GM13976 (cell line): Measurements from ENCODE around the gene ULBP3.

Source experiments
- DNase-seq: peaks from one replicate; pipeline ENCODE4 v3.0.0; 2012; ENCODE audit warnings: low spot score
- in situ Hi-C: fragments of 300-500 bp; cut with MboI; formaldehyde crosslinking; loops from one replicate; pipeline ENCODE4 v1.12.0; 2022; ENCODE audit warnings: low sequenced_read_pairs, mixed read lengths, inconsistent platforms; ENCODE audit not compliant: unreplicated experiment
- TF ChIP-seq, protein P1 (sequence below): IDR thresholded peaks from 2 replicates; pipeline ENCODE4 v1.5.1; 2012; ENCODE audit warnings: borderline replicate concordance, mild to moderate bottlenecking; ENCODE audit not compliant: insufficient read depth; ENCODE audit errors: extremely low read depth, missing control alignments, control extremely low read depth

The ULBP3 gene

GRCh38 chr6:150090328-150090727 lies 21.4 kb upstream of the ULBP3 start:
- TF ChIP-seq, protein P1, sequence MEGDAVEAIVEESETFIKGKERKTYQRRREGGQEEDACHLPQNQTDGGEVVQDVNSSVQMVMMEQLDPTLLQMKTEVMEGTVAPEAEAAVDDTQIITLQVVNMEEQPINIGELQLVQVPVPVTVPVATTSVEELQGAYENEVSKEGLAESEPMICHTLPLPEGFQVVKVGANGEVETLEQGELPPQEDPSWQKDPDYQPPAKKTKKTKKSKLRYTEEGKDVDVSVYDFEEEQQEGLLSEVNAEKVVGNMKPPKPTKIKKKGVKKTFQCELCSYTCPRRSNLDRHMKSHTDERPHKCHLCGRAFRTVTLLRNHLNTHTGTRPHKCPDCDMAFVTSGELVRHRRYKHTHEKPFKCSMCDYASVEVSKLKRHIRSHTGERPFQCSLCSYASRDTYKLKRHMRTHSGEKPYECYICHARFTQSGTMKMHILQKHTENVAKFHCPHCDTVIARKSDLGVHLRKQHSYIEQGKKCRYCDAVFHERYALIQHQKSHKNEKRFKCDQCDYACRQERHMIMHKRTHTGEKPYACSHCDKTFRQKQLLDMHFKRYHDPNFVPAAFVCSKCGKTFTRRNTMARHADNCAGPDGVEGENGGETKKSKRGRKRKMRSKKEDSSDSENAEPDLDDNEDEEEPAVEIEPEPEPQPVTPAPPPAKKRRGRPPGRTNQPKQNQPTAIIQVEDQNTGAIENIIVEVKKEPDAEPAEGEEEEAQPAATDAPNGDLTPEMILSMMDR = no peak
- in situ Hi-C loops = no loop called here
- DNase-seq = no peak

DNA sequence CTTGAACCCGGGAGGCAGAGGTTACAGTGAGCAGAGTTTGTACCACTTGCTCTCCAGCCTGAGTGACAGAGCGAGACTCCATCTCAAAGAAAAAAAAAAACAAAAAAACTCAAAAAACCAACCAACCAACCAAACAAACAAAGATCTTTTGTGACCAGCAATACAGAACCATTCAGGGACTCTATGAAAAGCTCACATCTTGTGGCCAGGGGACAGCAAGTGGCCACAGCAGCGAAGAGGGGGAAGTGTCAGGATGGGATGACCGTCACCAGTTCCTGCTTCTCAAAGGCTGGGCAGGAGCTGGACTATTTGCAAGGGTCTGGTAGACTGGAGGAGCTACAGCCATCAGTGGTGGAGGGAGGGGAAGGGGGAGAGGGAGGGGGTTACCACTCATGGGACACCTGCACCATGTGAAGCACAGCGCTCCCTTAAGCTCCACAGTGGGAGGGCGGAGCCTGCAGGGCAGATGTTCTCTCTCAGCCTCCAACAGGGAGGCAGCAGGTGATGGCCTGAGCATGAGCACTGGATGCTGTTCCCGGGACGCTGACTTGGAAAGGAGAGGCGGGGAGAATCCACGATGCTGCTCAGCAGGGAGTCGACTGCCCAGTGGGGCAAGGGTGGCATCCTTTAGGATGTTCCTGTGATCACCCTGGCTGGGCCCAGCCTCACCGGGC lies 19.7 kb upstream of the ULBP3 start:
- in situ Hi-C loops = loop anchor here (10.0 kb wide), 1 partner anchor 246 kb away; no protein-coding TSS in a partner anchor
- no peak for DNase-seq
- TF ChIP-seq, protein P1 = no peak

GRCh38 chr6:150087336-150087735 lies 18.4 kb upstream of the ULBP3 start:
- in situ Hi-C loops = loop anchor here (10.0 kb wide), 1 partner anchor 247 kb away; no protein-coding TSS in a partner anchor
- TF ChIP-seq, protein P1 = no peak
- no peak for DNase-seq

DNA sequence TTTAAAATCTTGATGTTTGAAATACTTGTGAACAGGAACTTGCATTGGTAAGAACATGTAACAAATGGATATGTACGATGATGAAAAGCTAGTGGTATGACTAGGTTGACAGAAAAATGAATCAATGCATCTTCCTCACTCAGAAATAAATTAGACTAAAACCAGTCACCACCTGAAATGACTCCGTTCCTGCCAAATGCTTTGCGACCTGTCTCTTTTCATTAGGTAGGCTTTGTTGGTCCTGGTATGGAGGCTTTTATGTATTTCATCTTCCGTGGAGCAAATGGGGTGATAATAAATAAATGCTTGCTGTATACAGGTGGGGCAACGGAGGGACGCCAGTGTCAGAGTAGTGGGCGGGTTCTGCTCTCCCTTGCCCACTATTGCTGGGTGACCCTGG lies 17.1 kb upstream of the ULBP3 start:
- in situ Hi-C loops = loop anchor here (10.0 kb wide), 1 partner anchor 249 kb away; no protein-coding TSS in a partner anchor
- no peak for DNase-seq
- TF ChIP-seq, protein P1 = no peak

DNA sequence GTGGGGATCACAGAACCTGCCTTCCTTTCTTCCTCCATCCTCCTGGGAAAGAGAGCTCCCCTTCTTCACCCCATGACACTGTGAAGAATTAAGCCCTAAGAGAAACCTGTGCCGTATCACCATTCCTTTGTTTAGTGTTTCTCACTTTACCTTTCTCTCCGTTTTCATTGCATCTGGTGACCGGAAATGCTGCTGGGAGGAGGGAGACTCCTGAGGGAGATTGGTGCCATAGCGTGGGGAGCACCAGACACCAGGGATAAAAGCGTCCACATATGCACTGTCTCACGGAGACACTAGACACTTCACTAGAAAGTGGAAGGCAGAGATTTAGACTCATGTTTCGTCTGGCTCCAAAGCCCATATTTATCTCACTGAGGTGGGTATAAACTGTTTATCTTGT lies 15.5 kb upstream of the ULBP3 start:
- DNase-seq = no peak
- in situ Hi-C loops = loop anchor here (10.0 kb wide), 1 partner anchor 250 kb away; no protein-coding TSS in a partner anchor
- TF ChIP-seq, protein P1 = no peak

DNA sequence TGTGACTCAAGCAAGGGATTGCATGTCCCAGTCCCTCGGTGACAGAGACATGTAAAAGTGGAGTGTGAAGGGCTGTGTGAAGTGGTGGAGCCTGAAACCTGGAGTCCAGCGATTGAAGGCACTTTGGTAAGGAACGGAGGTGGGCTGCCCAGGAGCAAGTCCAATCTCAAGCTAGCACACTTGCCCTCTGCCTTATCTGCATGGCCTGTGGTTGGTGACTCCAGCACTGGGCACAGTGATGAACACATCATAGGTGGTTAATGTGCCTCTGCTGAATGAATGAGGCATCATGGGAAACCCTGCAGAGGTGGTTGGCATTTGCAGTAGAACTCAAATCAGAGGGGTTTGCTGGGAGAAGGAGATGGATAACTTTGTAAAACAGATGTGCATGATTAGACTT lies 14.9 kb upstream of the ULBP3 start:
- no peak for DNase-seq
- in situ Hi-C loops = loop anchor here (10.0 kb wide), 1 partner anchor 251 kb away; no protein-coding TSS in a partner anchor
- TF ChIP-seq, protein P1 = no peak
